ENCODE results near the gene CAPG. TPM values are rescaled to one million over a fixed set of nuclear protein-coding genes. Genes with fewer than 3 reads are reported as not detected.

The CAPG gene
- total RNA-seq, 2 experiments from 2014 or later: 8.1 to 9.8 TPM

DNA sequence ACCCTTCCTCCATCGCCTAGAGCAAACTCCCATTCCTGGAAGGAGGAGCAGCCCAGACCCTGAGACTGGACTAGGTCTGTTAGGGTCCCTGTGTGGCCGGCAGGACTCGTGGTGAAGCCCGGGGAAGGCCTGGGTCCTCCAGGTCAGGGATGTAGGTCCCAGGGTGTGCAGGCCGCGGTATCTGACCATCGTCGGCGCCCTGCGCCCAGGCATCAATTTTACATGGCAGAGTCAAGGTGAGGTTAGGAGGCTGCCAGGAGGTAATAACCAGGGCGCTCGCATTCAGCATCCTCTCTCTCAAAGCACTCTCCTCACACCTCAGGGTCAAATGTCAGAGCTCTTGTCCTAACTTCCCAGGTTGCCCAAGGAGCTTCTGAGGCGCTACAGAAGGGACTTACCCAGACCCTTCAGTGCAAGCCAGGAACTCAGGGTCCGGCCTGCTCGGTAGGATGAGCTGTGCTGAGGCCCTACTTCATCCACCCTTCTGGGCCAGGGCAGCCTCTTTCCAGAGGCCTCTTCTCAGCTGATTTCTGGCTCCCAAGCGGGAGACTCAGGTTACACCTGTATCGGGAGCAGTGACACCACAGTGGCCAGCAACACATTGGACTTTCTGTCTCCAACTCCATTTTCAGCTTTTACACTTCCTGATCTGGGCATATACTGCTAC is 9.0 kb upstream of the CAPG start:
- CTCF ChIA-PET (ENCODE audit: unreplicated experiment): interaction anchor here (0.8 to 1.8 kb wide), 7 partner anchors 10 to 300 kb away, joined by 3 to 7 read pairs (median 5); partner anchors contain the start of genes GGCX and MAT2A
- Histone ChIP-seq H3K79me2 (ENCODE audit: insufficient read depth, low read depth, low read length) (no peaks in the 10 kb centered on the region), H2AFZ (ENCODE audit: low read length) (peak overlapping the region; percentile 92; the same call in 1 of the 2 replicates), H3K4me2 (ENCODE audit: low read length) (peak overlapping the region; percentile 86), H3K27ac (ENCODE audit: low read depth, low read length, poor library complexity, severe bottlenecking) (peak overlapping the region; percentile 60), H3K4me1 (ENCODE audit: insufficient read depth, low read length, poor library complexity, severe bottlenecking) (peaks cover 28% of the 10 kb centered on the region), H3K4me3 (ENCODE audit: low read depth, low read length, poor library complexity, severe bottlenecking) (peak overlapping the region; percentile 71), H4K20me1 (ENCODE audit: insufficient read depth, low read length) (no peaks in the 10 kb centered on the region), H3K36me3 (ENCODE audit: insufficient read depth, low read length) (no peaks in the 10 kb centered on the region), H3K9me2 (ENCODE audit: insufficient read depth, low read length) (no peaks in the 10 kb centered on the region), H3K9me3 (ENCODE audit: low read length) (no peaks in the 10 kb centered on the region)
- DNase-seq (ENCODE audit: low spot score): peak; percentile 18
- TF ChIP-seq, protein P1, sequence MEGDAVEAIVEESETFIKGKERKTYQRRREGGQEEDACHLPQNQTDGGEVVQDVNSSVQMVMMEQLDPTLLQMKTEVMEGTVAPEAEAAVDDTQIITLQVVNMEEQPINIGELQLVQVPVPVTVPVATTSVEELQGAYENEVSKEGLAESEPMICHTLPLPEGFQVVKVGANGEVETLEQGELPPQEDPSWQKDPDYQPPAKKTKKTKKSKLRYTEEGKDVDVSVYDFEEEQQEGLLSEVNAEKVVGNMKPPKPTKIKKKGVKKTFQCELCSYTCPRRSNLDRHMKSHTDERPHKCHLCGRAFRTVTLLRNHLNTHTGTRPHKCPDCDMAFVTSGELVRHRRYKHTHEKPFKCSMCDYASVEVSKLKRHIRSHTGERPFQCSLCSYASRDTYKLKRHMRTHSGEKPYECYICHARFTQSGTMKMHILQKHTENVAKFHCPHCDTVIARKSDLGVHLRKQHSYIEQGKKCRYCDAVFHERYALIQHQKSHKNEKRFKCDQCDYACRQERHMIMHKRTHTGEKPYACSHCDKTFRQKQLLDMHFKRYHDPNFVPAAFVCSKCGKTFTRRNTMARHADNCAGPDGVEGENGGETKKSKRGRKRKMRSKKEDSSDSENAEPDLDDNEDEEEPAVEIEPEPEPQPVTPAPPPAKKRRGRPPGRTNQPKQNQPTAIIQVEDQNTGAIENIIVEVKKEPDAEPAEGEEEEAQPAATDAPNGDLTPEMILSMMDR (conservative IDR thresholded peaks at IDR 0.05; ENCODE audit: low read length): no peak
- TF ChIP-seq EZH2phosphoT487 (IDR thresholded peaks at IDR 0.05; ENCODE audit: borderline replicate concordance, low read depth, low read length): no peak
- intact Hi-C loops (cut with micrococcal nuclease; ENCODE audit: unreplicated experiment): no loop called here
- POLR2A ChIA-PET: interaction anchor here (0.6 to 4.0 kb wide), 25 partner anchors 9 to 686 kb away, joined by 3 to 41 read pairs (median 3); partner anchors contain the start of genes C2orf68, CAPG, ELMOD3 and GGCX
- TSS peak; percentile 96 for BruUV-seq (replicated peaks)

GRCh38 chr2:85418132-85419008 is 8.2 kb upstream of the CAPG start, which contains the start of gene SH2D6:
TSS of gene SH2D6 (plus strand) at chr2:85418714. CDS start at chr2:85429466, 10,752 bp downstream.
- DNase-seq (ENCODE audit: low spot score): peak; percentile 89
- H3K4me3 ChIP-seq (ENCODE audit: low read depth, low read length, poor library complexity, severe bottlenecking): peak within 1 kb of the TSS; percentile 71
- CTCF ChIA-PET (ENCODE audit: unreplicated experiment): interaction anchor here (1.1 to 1.8 kb wide), 4 partner anchors 120 to 143 kb away, joined by 5 to 7 read pairs (median 6); partner anchors contain the start of genes GGCX and MAT2A

More at GRCh38 chr2:85418132-85419008, 8.2 kb upstream of the CAPG start, which contains the start of gene SH2D6:
- H2AFZ ChIP-seq (ENCODE audit: low read length): peak within 1 kb of the TSS; percentile 92
- H3K9me2 ChIP-seq (ENCODE audit: insufficient read depth, low read length): no peaks in the 10 kb centered on the region
- H3K4me2 ChIP-seq (ENCODE audit: low read length): peak within 1 kb of the TSS; percentile 86
- POLR2A ChIA-PET: interaction anchor here (0.6 to 4.0 kb wide), 15 partner anchors 19 to 687 kb away, joined by 3 to 41 read pairs (median 3); partner anchors contain the start of genes C2orf68, GGCX, MAT2A and POLR1A
- no peaks in the 10 kb centered on the region for H3K36me3 ChIP-seq (ENCODE audit: insufficient read depth, low read length)
- intact Hi-C loops (cut with micrococcal nuclease; ENCODE audit: unreplicated experiment): no loop called here
- peaks cover 28% of the 10 kb centered on the region for H3K4me1 ChIP-seq (ENCODE audit: insufficient read depth, low read length, poor library complexity, severe bottlenecking)
- H3K9me3 ChIP-seq (ENCODE audit: low read length): no peaks in the 10 kb centered on the region
- H3K79me2 ChIP-seq (ENCODE audit: insufficient read depth, low read depth, low read length): no peaks in the 10 kb centered on the region
- TF ChIP-seq, protein P1 (conservative IDR thresholded peaks at IDR 0.05; ENCODE audit: low read length): no peak
- no peak for TF ChIP-seq EZH2phosphoT487 (IDR thresholded peaks at IDR 0.05; ENCODE audit: borderline replicate concordance, low read depth, low read length)
- peak within 1 kb of the TSS; percentile 60 for H3K27ac ChIP-seq (ENCODE audit: low read depth, low read length, poor library complexity, severe bottlenecking)
- no peaks in the 10 kb centered on the region for H4K20me1 ChIP-seq (ENCODE audit: insufficient read depth, low read length)
- no TSS peak for BruUV-seq (replicated peaks)
